OCI-M1 (cell line): ENCODE results near the gene PRKN.
A peak's percentile ranks its signal among the peaks of the same experiment; 100 is the strongest.

Source experiments
- DNase-seq: peaks from one replicate; lab custom pipeline; 2025; lab: John Stamatoyannopoulos, UW

PRKN gene

GRCh38 chr6:161487217-161487531 lies 1240.4 kb downstream of the PRKN start:
- DNase-seq: no peak

- DNase-seq: peak; percentile 65
Observed at GRCh38 chr6:161486361-161487216, 1241.0 kb downstream of the PRKN start.

- no peak for DNase-seq
Observed at GRCh38 chr6:161482517-161482858, 1245.1 kb downstream of the PRKN start.

GRCh38 chr6:161481786-161482516 lies 1245.6 kb downstream of the PRKN start:
- DNase-seq: no peak

- no peak for DNase-seq
Observed at GRCh38 chr6:161480421-161481155, 1247.0 kb downstream of the PRKN start.

GRCh38 chr6:161479376-161479775 lies 1248.2 kb downstream of the PRKN start:
- no peak for DNase-seq

GRCh38 chr6:161477876-161478425 lies 1249.6 kb downstream of the PRKN start:
- no peak for DNase-seq

- no peak for DNase-seq
Observed at GRCh38 chr6:161476711-161477110, 1250.9 kb downstream of the PRKN start.

- DNase-seq: no peak
Observed at GRCh38 chr6:161465403-161465802, 1262.2 kb downstream of the PRKN start.

GRCh38 chr6:161463071-161463470 lies 1264.5 kb downstream of the PRKN start:
- no peak for DNase-seq

- DNase-seq: no peak
Observed at GRCh38 chr6:161462148-161462547, 1265.4 kb downstream of the PRKN start.

GRCh38 chr6:161459008-161459615 lies 1268.5 kb downstream of the PRKN start:
- DNase-seq: no peak

- no peak for DNase-seq
Observed at GRCh38 chr6:161458201-161458951, 1269.2 kb downstream of the PRKN start.

GRCh38 chr6:161455848-161456247 lies 1271.7 kb downstream of the PRKN start:
- DNase-seq: no peak

- DNase-seq: no peak
Observed at GRCh38 chr6:161453558-161453957, 1274.0 kb downstream of the PRKN start.

- no peak for DNase-seq
Observed at GRCh38 chr6:161452241-161452640, 1275.3 kb downstream of the PRKN start.

GRCh38 chr6:161449521-161449920 lies 1278.0 kb downstream of the PRKN start:
- no peak for DNase-seq

- no peak for DNase-seq
Observed at GRCh38 chr6:161446949-161447348, 1280.6 kb downstream of the PRKN start.

GRCh38 chr6:161446296-161446925 lies 1281.2 kb downstream of the PRKN start:
- no peak for DNase-seq

- no peak for DNase-seq
Observed at GRCh38 chr6:161445021-161445799, 1282.4 kb downstream of the PRKN start.
